AG10803 (cell line): Measurements from ENCODE around the gene CYB561D1.
A peak's percentile ranks its signal among the peaks of the same experiment; 100 is the strongest.

Source experiments
- DNase-seq: peaks from one replicate; pipeline ENCODE4 v3.0.0; 2010; ENCODE audit warnings: low read depth
- H3K4me3 ChIP-seq: 2 replicates; pipeline ENCODE4 v1.5.1; 2011; ENCODE audit warnings: mild to moderate bottlenecking, low read length, control low read depth
- TF ChIP-seq, protein P1 (sequence below): conservative IDR thresholded peaks from 2 replicates; pipeline ENCODE4 v1.5.1; 2011; ENCODE audit warnings: mild to moderate bottlenecking, low read length, control low read depth, inconsistent platforms

CYB561D1 gene

DNA sequence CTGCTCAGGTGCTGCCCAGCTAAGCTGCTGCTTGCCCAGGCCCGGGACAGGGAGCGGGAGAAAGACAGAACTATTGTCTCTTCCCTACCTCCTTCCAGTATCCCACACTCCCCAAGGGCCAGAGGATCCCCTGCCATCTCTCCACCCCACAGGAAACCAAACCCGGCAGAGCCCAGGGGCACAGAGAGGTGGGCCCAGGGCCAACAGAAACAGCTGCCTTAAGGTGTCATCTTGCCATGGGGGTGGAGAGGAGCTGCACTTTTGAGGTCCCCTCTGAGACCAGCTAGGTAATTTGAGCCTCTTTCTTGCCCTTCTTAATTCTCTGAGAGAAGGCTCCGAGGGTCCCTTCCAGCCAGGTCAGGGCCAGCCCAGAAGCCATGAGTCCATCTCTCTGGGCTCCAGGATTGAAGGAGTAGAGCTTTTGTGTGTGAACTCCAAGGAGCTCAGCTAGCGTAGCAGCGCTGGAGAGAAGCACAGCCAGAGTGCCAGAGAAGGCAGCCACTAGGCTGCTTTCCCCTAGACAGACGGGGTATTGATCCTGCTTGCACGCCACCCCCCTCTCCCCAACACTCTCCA lies 36.1 kb downstream of the CYB561D1 start:
- TF ChIP-seq, protein P1, sequence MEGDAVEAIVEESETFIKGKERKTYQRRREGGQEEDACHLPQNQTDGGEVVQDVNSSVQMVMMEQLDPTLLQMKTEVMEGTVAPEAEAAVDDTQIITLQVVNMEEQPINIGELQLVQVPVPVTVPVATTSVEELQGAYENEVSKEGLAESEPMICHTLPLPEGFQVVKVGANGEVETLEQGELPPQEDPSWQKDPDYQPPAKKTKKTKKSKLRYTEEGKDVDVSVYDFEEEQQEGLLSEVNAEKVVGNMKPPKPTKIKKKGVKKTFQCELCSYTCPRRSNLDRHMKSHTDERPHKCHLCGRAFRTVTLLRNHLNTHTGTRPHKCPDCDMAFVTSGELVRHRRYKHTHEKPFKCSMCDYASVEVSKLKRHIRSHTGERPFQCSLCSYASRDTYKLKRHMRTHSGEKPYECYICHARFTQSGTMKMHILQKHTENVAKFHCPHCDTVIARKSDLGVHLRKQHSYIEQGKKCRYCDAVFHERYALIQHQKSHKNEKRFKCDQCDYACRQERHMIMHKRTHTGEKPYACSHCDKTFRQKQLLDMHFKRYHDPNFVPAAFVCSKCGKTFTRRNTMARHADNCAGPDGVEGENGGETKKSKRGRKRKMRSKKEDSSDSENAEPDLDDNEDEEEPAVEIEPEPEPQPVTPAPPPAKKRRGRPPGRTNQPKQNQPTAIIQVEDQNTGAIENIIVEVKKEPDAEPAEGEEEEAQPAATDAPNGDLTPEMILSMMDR = no peak
- DNase-seq = no peak

DNA sequence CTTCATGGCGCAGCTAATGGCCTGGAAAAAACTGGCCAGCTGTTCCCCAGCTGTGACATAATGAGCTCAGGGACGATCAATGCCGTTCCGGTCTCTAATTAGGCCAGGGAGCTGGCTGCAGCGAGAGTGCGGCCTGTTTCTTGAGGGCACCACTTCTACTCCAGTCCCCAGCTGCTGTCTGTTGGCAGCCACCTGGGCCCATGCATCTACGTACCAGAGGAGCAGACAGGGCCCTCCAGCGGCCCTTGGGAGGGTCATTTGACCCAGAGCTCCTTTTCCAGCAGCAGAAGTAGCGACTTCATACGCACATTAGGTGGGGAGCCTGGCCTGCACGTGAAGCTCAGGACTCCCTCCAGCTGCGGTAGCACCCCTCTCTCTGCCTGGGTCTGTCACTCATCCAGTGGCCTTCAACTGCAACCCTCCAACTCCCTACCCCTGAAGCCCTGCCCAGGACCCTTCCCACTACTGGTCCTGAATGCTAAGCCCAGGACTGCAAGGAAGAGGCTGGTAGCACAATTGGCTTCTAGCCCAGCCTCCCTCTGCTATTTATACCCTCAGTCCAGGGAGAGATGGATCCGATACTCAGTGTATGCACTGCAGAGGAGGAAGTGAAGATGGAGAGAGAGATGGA lies 36.7 kb downstream of the CYB561D1 start:
- TF ChIP-seq, protein P1 = no peak
- no peak overlapping the region for H3K4me3 ChIP-seq
- DNase-seq = no peak

More for the DNA sequence above, 36.1 kb downstream of the CYB561D1 start:
- H3K4me3 ChIP-seq = no peak overlapping the region

DNA sequence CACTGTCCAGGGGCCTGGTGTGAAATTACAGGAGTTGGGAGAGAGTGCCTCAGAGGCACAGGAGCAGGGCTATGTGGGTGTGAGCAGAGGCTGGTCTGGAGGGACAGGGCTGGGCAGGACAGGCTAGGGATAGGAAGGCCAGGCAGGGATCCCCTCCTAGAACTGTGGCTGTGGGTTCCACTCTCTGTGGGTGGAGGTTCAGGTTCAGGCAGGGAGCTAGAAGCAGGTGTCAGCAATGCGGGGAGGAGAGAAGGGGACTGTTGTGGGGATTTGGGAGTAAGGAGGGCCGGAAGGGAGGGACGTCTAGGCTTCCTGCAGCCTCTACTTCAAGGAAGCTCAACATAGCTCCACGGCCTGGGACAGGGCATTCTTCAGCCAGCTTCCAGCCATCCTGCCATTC lies 37.5 kb downstream of the CYB561D1 start:
- no peak overlapping the region for H3K4me3 ChIP-seq
- TF ChIP-seq, protein P1 = no peak
- DNase-seq = no peak

DNA sequence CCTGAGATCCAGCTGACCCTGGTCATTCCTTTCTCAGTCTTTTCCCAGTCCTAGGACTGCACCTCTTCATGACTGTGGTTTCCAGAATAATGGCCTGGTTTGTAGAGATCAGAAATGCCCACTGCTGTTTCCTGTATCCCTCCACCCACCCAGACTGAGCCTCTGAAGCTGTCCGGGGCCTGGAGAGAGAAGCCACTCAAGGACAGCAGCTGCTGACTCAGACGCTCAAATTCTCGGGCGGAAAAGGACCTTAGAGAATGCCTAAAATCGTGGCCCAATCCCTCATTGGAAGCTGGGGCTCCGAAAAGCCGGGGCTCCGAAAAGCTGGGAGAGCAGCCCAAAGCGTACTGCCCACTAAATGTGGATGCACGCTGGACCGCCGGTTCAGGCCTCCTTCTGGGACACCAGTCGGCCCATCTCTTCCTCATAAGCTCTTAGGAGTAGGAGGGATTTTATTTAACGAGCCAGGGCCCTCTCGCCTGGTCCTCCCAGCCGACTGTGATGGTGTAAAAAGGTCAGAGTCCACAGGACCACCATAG lies 38.0 kb downstream of the CYB561D1 start:
- H3K4me3 ChIP-seq = no peak overlapping the region
- DNase-seq = no peak
- TF ChIP-seq, protein P1 = no peak

DNA sequence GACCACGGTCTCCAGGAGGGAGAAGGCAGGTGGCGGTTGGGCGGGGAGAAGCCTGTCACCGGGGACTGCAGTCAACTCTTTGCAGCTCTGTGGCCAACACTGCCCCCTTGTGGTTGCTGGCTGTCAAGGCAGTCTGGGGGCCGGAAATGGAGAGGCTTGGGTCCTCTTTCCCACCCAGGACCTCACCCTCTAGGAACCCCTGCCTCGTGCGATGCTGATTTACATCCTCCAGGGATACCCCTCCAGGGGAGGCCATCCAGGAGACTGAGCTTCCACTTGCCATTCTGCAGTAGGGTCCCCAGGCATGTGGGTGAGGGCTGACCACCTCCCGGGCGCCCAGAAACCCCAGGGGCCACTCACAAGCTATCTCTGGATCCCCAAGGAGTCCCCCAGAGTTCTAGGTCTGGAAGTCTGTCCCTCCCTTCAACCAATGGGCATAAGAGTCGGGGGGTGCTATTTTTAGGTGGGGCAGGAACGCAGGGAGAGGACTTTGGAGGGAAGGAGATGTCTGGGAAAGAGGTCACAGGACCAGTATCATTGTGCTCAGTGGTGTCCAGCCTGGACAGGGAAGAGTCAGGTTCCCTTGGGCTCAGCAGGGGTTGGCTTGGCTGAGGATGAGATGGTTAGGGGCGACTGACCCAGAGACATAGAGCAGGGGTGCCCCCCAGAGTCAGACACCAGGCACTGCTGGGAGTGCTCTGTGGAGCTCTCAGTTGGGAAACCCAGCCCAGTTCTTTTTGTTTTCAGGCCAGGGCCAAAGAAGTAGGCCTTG lies 38.7 kb downstream of the CYB561D1 start:
- H3K4me3 ChIP-seq = peak overlapping the region; percentile 29
- peak; percentile 67 for DNase-seq
- TF ChIP-seq, protein P1 = peak; percentile 96

DNA sequence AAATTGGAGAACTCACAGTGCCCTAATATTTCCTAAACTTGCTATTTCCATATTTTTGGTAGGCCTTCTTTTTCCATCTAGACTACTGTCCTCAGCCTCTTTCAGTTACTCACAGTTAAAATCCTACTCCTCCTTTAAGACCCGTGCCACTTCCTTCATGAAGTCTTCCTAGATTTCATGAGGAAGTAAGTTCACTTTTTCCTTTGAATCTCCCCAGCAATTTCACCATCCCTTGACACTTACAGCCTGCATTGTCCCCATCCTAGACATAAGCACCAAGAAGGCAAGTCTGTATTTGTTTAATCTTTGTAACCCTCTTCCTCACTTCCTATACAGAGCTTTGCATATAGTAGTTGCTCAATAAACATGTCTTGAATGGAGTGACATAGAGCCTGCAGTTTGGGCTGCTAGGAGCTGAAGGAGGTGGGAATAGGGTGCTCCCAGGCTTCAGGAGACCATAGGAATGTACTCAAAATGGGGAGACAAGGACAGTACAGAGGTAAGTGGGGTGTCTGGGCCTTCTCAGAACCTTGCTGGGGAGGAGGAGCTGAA lies 40.5 kb downstream of the CYB561D1 start:
- no peak for DNase-seq
- TF ChIP-seq, protein P1 = no peak
- H3K4me3 ChIP-seq = no peak overlapping the region
